Liver (tissue), 3 donors: Measurements from ENCODE around the gene BRAT1.

Experiments used
- CTCF ChIP-seq: fragments of 150-350 bp; IDR thresholded peaks from 2 replicates; pipeline ENCODE4 v1.5.1; 2017; ENCODE audit warnings: improper control_type of control experiment, low read depth, low read length; ENCODE audit not compliant: missing input control
- FOXA1 ChIP-seq: IDR thresholded peaks from 2 replicates; pipeline ENCODE4 v1.6.1; 2016; ENCODE audit warnings: antibody characterized with exemption
- GABPA ChIP-seq, 2 donors: IDR thresholded peaks in 1 of 2; conservative IDR thresholded peaks in 1 of 2; 2 replicates each; pipeline ENCODE4 v1.6.1; 2016; ENCODE audit warnings: antibody characterized with exemption in 2 of 2, mild to moderate bottlenecking in 1 of 2, moderate library complexity in 1 of 2
- MAX ChIP-seq: IDR thresholded peaks from 2 replicates; pipeline ENCODE4 v1.6.1; 2016; ENCODE audit warnings: antibody characterized with exemption
- NR2F2 ChIP-seq: IDR thresholded peaks from 2 replicates; pipeline ENCODE4 v1.6.1; 2016; ENCODE audit warnings: antibody characterized with exemption
- RAD21 ChIP-seq, 2 donors: IDR thresholded peaks; 2 replicates each; pipeline ENCODE4 v1.6.1; 2016; ENCODE audit warnings: antibody characterized with exemption in 2 of 2, mild to moderate bottlenecking in 2 of 2
- REST ChIP-seq: IDR thresholded peaks from 2 replicates; pipeline ENCODE4 v1.6.1; 2016; ENCODE audit warnings: antibody characterized with exemption, mild to moderate bottlenecking
- SP1 ChIP-seq: IDR thresholded peaks from 2 replicates; pipeline ENCODE4 v1.6.1; 2018; ENCODE audit warnings: antibody characterized with exemption, mild to moderate bottlenecking
- YY1 ChIP-seq: IDR thresholded peaks from 2 replicates; pipeline ENCODE4 v1.6.1; 2016; ENCODE audit warnings: antibody characterized with exemption, mild to moderate bottlenecking
- donor health status: healthy.
- donor health status: healthy.

GRCh38 chr7:2521341-2521745, 34.0 kb downstream of the BRAT1 start:
- TF ChIP-seq YY1 (no peak), REST (no peak), CTCF (no peak), SP1 (no peak), RAD21 (IDR thresholded peaks at IDR 0.05) (no peak), GABPA (IDR thresholded peaks at IDR 0.05 in 1 of 2, conservative IDR thresholded peaks at IDR 0.05 in 1 of 2) (no peak), NR2F2 (no peak), MAX (no peak), FOXA1 (no peak)
